Central memory CD4-positive, alpha-beta T cell (primary cell): ENCODE measurements around the gene CEMIP.

Experiments
- DNase-seq: peaks from one replicate; pipeline ENCODE4 v3.0.0; 2022
- total RNA-seq, 3 experiments: gene quantifications; one replicate each; lab custom pipeline; 2026; lab: John Stamatoyannopoulos, UW

Gene CEMIP, protein sequence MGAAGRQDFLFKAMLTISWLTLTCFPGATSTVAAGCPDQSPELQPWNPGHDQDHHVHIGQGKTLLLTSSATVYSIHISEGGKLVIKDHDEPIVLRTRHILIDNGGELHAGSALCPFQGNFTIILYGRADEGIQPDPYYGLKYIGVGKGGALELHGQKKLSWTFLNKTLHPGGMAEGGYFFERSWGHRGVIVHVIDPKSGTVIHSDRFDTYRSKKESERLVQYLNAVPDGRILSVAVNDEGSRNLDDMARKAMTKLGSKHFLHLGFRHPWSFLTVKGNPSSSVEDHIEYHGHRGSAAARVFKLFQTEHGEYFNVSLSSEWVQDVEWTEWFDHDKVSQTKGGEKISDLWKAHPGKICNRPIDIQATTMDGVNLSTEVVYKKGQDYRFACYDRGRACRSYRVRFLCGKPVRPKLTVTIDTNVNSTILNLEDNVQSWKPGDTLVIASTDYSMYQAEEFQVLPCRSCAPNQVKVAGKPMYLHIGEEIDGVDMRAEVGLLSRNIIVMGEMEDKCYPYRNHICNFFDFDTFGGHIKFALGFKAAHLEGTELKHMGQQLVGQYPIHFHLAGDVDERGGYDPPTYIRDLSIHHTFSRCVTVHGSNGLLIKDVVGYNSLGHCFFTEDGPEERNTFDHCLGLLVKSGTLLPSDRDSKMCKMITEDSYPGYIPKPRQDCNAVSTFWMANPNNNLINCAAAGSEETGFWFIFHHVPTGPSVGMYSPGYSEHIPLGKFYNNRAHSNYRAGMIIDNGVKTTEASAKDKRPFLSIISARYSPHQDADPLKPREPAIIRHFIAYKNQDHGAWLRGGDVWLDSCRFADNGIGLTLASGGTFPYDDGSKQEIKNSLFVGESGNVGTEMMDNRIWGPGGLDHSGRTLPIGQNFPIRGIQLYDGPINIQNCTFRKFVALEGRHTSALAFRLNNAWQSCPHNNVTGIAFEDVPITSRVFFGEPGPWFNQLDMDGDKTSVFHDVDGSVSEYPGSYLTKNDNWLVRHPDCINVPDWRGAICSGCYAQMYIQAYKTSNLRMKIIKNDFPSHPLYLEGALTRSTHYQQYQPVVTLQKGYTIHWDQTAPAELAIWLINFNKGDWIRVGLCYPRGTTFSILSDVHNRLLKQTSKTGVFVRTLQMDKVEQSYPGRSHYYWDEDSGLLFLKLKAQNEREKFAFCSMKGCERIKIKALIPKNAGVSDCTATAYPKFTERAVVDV (N-terminal part only)
- total RNA-seq = 0 to 1.1 (median 0.35) reads per million in 3 experiments

DNA sequence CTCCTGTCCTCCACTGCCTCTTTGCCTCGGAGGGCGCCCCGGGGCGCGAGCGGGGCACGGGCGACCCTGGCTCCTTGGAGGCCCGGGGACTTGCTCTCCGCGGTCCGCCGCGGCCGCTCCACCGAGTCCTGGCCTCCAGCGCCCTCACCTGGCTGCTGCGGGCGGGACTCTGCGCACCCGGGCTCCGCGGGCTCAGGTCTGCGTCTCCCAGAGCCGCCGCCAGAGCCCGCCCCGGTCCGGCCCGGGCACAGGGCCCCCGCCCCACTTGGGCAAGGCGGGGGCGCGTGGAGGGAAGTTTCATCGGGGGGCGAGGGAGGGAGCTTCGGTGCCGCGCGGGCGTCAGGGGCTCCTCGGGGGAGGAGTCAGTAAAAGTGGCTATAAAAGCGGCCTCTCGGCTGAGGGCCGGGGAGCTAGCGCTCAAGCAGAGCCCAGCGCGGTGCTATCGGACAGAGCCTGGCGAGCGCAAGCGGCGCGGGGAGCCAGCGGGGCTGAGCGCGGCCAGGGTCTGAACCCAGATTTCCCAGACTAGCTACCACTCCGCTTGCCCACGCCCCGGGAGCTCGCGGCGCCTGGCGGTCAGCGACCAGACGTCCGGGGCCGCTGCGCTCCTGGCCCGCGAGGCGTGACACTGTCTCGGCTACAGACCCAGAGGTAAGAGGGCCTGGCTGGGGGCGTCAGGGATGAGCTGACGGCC lies at the start of gene CEMIP:
TSS of gene CEMIP (plus strand) at position 407 of the 694 bp plus-strand sequence. CDS start 94,510 bp downstream, outside the sequence.
- no peak for DNase-seq

DNA sequence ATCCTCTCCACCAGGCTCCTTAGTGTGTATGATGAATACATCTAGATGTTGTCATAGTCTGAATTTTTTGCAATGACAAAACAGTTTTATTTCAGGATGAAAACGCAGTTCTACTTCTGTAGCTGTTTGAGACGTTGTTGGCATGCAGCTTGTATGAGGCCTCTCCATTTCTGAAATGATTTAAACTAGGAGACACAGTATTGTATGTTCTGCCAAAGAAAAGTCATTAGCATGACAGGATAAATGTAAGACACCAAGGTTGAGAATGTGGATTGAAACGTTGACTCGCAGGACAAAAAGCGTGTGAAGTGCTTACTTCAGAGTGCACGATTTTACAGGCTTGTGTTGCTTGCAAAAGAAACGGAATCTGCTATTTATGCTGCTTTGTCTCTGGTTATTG lies 48.8 kb upstream of the CEMIP start:
- no peak for DNase-seq

DNA sequence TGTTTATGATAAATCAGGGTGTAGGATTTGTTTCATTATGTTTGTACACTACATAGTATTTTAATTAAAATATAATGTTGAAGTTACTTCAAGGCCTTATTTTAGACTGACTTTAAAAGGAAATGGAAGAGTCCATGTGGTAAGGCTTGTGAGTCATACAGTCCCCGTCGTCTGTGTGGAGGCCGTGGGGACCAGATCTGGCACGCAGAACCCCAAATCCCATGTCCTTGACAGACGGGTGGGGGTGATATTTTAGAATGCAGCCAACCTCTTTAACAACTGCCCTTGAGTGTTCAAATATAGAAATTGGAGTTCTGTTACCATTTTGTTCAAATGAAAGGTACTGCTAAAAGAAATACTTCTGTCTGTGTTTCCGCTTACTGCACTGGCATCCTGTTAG lies 48.2 kb upstream of the CEMIP start:
- no peak for DNase-seq

DNA sequence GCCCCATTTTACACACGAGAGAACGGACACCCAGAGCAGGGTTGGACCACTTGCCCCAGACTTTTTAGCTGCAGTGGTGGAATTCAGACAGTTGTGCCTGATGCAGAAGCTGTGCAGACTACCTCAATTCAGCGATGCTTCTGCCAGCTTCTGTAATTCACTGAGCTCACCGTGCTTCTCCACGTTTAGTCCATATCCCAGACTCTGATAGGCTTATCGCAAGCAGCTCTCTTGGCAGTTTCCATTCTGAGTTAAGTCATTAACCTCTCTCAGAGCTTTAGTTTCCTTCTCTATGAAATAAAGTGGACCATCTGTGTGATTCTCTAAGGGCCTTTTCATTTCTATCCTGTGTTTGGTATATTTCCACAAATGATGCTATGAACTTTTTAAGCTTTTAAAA lies 47.0 kb upstream of the CEMIP start:
- no peak for DNase-seq

DNA sequence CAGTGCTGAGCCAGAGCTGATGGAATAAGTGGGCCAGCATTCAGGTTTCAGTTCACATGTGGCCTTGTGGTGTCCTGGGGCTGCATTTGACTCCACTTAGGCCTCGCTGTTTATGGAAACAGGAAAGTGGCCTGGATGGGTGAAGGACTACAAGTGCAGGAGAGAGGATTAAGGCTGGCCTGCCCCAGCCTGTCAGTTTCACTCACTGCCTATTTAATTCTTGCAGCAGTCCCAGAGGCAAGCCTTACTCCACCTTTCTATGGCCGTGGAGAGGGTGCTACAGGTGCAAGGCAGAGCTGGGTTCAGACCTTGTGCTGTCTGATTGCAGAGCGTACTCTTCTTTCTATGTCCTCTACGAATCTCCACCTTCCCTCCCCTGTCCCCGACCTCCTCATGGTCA lies 46.4 kb upstream of the CEMIP start:
- DNase-seq = no peak

DNA sequence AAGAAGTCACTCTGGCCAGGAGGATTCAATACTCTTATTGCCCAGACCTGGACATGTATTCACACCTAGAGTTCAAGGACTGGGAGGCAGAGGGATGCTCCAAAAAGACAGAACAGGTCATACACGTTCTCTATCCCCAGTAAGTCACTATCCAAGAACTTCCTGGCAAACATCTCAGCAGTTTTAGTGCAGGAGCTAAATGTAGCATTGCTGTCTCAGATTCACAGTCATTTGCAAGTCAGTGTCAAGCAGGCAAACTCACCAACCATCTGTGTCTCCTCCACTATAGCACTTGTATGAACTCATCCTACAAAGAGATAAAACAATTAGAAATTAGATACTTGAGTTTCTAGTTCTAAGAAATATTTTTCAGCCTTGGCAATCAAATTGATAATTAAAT lies 45.7 kb upstream of the CEMIP start:
- DNase-seq = no peak

DNA sequence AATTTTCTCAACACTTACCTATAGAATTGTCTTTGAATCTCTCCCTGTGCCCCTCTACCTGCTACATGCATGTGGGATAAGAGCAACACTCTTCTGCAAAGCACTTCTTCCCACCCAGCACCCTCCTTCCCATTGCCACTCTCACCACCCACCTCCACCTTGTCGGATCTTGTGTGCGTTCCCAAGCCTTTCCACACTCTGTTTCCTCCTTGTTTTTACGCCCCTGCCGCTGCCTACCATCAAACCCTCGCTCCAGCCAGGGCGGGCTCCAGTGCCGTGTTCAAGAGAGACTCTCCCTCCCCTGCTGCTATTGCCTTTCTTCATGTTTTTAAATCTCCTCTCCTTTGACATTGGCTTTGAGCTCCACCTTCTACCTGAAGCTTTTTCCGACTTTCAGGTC lies 43.8 kb upstream of the CEMIP start:
- no peak for DNase-seq

DNA sequence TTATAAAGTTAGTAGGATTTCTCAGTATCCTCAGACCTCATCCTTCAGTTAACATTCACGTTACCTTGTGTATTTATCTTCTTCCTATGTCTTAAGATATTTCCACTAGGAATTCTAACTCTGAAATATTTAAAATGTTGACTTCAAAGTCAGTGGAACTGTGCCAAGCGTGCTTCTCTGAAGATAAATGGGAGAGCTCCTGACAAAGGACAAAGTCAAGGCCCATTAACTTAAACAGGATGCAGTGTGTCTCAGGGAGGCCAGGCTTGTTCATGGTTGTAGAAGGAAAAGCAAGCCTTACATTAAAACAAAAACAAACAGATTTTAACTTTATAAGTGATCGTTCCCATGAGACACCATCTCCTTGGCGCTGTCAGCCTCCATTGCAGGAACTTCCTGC lies 42.6 kb upstream of the CEMIP start:
- DNase-seq = no peak

DNA sequence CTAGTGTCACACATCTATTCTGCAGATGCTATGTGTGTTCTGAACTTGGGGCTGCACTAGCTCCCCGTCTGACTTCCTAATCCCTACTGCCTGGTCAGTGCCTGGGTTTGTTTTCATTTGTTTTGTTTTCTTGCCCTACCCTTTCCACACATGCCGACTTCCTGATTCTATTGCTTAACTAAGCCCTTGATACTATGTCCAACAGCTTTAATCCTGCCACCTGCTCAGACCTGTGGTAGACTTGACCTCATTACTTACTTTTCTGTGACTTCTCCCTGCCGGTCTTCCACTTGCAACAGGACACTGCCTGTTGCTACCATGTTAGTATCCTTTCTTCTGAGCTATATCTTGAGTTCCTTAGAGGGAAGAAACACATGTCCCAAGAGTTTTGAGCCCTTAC lies 39.3 kb upstream of the CEMIP start:
- DNase-seq = no peak

DNA sequence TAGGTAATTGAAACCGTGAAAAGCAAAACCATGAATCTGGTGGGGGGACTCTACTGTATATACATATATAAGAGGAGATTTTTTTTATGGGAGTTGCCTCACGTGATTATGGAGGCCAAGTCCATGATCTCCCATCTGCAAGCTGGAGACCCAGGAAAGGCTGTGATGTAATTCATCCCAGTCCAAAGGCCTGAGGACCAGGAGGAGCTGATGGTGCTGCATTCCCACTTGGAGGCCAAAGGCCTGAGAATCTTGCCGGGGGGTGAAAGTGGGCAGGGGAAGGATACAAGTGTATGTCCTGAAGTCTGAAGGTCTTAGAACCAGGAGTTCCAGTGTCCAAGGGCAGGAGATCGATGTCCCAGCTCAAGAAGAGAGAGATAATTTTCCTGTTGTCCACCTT lies 37.1 kb upstream of the CEMIP start:
- DNase-seq = no peak

DNA sequence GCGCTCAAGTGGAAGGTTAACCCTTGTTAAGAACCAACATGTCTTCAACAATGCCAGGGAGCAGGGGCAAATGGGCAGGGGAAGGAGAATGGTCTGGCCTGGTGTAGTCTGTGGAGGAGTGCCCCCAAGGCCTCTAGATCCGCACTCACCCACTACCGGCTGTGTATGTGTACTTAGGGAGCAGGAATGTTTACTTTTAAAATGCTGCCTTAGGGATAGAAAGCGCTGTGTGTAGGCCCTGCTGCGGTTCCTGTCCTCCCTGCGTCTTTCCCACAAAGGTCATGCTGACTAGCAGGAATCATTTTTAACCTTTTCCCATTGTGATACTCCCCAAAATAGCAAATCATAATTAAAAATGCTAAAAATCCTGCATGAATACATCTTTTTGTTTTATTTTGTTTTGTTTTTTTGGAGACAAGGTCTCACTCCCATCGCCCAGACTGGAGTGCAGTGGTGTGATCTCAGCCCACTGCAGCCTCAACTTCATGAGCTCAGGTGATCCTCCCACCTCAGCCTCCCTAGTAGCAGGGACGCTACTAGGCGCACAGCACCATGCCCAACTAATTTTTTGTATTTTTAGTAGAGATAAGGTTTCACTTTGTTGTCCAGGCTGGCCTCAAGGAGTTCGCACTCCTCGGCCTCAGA lies 35.9 kb upstream of the CEMIP start:
- DNase-seq = no peak

DNA sequence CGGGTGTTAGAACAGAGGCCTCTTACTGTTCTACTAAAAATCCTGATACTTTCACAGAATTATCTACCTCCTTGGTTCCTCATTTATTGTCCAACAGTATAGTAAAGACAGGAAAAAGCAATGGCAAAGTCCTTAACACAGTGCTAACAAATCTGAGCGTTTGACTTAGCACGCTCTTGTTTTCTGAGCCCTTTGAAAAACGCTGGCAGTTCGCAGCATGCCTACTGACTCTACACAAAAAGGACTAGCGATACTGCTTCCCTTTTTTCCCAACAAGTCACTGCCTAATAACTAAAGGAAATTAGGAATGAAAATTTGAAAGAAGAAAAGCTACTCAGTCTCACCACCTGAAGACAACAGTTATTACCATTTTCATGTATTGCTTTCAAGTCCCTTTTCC lies 34.8 kb upstream of the CEMIP start:
- DNase-seq = no peak

DNA sequence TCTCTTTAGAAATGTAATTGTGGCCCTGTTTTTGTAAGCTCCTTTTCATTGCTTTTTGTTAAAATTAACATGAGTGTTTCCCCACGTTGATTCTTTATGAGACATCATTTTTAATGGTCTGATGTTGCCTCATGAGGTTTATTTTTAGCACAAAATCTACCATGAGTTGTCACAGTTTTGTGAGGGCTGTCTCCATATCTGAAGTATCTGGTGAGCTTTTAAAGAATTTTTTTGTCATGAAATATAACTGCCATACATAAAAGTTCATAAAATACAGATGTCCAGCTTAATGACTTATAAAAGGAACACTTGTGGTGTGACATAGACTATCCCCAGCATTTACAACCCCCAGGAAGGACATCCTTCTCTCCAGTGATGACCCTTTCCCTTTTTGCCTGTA lies 34.3 kb upstream of the CEMIP start:
- DNase-seq = no peak

DNA sequence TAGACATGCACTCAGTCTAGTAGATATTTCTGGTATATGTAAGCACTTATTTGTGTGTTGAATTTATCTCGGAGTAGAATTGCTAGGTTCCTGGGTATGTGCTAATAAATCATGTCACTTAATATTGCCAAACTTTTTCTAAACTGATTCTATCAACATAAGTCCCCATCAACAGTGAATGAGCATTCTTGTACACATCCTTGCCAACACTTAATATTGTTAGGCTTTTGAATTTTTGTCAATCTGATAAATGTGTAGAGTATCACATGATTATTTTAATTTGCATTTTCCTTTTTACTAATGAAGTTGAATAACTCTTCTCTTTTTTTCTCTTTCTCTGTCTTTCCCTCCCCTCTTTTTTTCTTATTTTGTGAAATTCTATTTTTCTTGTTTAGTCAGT lies 33.3 kb upstream of the CEMIP start:
- no peak for DNase-seq

DNA sequence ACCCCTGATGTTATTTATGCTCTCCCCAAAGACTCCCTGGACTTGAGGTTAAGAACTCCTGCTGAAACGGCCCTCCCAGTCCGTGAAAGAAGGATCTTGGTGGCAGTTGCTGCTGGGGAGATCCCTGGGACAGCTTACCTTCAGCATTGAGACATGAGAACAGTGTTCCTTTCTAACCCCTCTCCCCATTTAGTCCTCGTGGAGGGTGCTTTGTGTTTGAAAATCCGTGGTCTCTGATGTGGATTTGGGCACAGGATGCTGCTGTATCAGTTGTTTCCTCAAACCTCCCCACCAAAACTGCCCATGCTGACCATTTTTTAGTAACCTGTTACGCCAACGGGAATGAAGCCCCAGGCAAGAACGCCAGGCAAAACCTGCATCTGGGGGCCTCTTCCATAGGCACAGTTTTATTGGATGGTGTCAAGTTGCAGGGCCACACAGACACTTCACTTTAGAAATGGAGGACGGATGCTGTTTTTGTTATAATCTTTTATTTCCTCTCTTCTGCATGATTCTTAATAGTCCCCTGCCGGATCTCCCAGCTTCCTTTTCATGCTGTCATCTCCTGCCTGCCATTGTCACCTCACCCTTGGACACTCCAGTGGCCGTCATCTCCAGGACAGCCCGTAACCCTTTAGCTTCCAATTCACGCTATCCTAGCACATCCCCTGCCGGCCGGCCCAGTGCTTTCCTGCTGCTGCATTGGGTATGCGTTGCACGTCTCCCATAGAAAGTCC lies 31.7 kb upstream of the CEMIP start:
- DNase-seq = no peak

DNA sequence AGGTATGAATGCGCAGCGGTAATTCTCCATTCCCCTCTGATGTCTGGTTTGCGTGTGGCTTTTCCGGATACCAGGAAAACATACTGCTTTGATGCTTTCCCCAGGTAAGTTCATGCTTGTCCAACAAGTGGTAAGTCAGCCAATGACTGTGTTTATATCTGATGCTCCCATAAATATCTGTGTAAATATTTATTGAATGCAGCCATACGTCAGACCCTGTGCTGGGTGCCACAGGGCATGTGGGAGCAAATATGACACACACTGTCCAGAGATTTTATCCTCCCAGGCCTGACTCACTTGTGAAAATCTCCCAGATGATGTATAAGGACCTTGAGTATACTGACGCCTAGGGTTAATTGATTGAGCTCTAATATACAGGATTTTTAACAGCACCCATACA lies 29.6 kb upstream of the CEMIP start:
- no peak for DNase-seq

DNA sequence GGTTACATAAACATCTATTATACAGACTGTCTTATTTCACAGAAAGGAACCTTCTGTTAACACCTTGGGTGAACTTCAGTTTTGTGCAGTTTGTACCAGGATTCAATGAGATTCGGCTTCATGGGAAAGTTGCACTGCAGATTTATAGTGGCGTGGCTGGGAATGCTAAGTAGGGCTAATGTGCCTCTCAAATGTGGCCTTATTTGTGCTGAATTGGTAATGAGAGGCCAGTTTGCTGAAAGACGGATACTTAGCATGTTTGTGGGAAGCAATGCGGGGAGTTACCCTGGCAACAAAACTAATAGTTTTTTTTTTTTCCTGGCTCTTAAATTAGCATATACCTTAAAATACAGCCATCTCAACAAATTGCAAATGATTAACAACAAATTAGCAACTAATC lies 28.6 kb upstream of the CEMIP start:
- no peak for DNase-seq

DNA sequence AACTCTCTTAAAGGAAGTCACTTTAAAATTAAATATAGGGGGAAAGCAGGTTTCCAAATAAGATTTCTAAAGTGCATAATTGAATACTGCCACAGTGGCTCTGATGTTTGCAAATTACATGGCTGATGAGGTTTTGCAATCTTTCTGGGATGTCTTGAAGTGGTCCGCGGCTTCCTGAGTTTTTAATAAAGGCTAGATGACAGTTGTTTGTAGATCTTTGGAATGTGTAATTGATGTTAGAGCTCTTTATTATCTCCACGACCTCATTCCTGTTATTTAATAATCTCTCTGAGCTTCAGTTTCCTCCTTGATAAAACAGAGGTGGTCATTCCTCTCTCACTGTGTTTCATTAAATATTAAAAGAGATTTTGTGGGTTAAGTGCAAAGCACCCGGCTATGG lies 27.0 kb upstream of the CEMIP start:
- DNase-seq = no peak

DNA sequence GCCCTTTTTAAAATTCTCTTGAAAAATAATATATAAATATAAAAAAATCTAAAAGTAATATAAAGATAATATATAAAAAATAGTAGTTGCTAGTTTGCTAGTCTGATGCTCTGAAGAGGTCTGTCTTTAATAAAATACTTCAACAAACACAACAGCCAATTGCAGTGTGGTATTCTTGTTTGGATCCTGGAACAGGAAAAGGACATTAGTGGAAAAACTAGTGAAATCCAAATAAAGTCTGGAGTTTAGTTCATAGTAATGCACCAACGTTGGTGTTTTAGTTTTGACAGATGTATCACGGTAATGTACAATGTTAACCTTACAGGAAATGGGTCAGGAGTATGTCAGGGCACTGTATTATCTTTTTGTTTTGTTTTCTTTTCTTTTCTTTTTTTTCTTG lies 26.0 kb upstream of the CEMIP start:
- DNase-seq = no peak

DNA sequence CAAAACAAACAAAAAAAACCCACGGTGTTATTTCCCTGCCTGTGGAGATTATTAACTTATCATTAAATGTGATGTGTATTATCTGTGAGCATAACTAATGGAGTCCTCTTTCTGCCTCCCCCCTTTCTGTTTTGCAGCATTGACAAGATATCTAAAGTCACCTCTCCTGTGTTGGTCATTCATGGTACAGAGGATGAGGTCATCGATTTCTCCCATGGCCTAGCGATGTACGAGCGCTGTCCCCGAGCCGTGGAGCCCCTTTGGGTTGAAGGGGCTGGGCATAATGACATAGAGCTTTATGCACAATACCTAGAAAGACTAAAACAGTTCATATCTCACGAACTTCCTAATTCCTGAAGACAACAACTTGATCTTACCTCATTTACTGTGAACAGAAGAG lies 25.2 kb upstream of the CEMIP start:
- no peak for DNase-seq

DNA sequence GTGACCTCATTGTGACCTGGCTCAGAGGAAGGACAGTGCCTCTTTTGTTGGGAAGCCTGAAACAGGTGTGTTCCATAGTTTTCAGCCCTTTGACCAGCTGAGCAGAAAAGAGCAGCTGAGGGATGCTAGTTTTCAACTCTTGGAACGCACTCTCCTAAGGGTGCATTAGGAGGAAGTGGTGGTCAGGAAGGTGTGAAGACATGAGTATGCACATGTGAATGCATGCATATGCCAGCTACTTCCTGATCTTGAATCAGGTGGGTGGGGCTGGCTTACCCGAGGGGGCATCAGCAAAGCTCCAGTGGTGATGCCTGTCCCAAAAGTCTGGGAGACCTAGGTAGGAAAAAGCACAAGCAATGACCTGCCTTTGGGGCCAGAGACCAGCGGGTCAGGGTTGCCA lies 23.3 kb upstream of the CEMIP start:
- DNase-seq = no peak
